RCC 7860 (cell line): ENCODE data around the gene C1orf226.
"Not testable (repeated sequence)": the region's sequence is repeated elsewhere in the genome, so short reads cannot be mapped to it uniquely, and the experiment has no call there.

Experiments used
- DNase-seq: peaks from one replicate; pipeline ENCODE4 v3.0.0-alpha.2; 2015; ENCODE audit warnings: low spot score
- FAIRE-seq: peaks from 2 replicates; lab custom pipeline; 2012; peaks lifted over from hg19 to GRCh38; lab: Jason Lieb, UNC

C1orf226 gene

GRCh38 chr1:162381383-162381782, at the start of gene C1orf226:
TSS of gene C1orf226 (plus strand) at chr1:162381728. CDS start at chr1:162381902, 174 bp downstream.
- DNase-seq (no peak), FAIRE-seq (no peak)

GRCh38 chr1:162333991-162334390, 47.5 kb upstream of the C1orf226 start:
- DNase-seq (no peak), FAIRE-seq (no peak)

GRCh38 chr1:162335126-162335525, 46.4 kb upstream of the C1orf226 start:
- DNase-seq (no peak), FAIRE-seq (no peak)

GRCh38 chr1:162336621-162337285, 44.8 kb upstream of the C1orf226 start:
- FAIRE-seq: no peak
- DNase-seq: no peak

- FAIRE-seq (no peak), DNase-seq (no peak)
These were observed 39.0 kb upstream of the C1orf226 start for GRCh38 chr1:162342452-162342983.

- FAIRE-seq (no peak), DNase-seq (no peak)
These were observed 38.1 kb upstream of the C1orf226 start for GRCh38 chr1:162343470-162343869.

- no peak for DNase-seq
- no peak for FAIRE-seq
These were observed 34.2 kb upstream of the C1orf226 start for GRCh38 chr1:162347281-162347680.

GRCh38 chr1:162349635-162350330, 31.7 kb upstream of the C1orf226 start:
- no peak for FAIRE-seq

GRCh38 chr1:162351246-162351842, 30.2 kb upstream of the C1orf226 start:
- FAIRE-seq (no peak), DNase-seq (no peak)

More at GRCh38 chr1:162349635-162350330, 31.7 kb upstream of the C1orf226 start:
- peak; percentile 4 for DNase-seq

GRCh38 chr1:162351874-162352273, 29.7 kb upstream of the C1orf226 start:
- not testable (repeated sequence) for FAIRE-seq, DNase-seq

GRCh38 chr1:162353078-162353477, 28.4 kb upstream of the C1orf226 start:
- FAIRE-seq (no peak), DNase-seq (no peak)

- no peak for FAIRE-seq
- no peak for DNase-seq
These were observed 27.8 kb upstream of the C1orf226 start for GRCh38 chr1:162353702-162354101.

- no peak for FAIRE-seq
- peak; percentile 13 for DNase-seq
These were observed 23.8 kb upstream of the C1orf226 start for GRCh38 chr1:162357681-162358266.

- DNase-seq (no peak), FAIRE-seq (no peak)
These were observed 22.6 kb upstream of the C1orf226 start for GRCh38 chr1:162358928-162359327.

- DNase-seq: no peak
- no peak for FAIRE-seq
These were observed 21.8 kb upstream of the C1orf226 start for GRCh38 chr1:162359523-162360236.

GRCh38 chr1:162360237-162360873, 21.2 kb upstream of the C1orf226 start:
- DNase-seq (no peak), FAIRE-seq (no peak)

- FAIRE-seq (no peak), DNase-seq (no peak)
These were observed 20.7 kb upstream of the C1orf226 start for GRCh38 chr1:162360874-162361260.

GRCh38 chr1:162361349-162361748, 20.2 kb upstream of the C1orf226 start:
- FAIRE-seq: no peak
- DNase-seq: no peak

- DNase-seq: no peak
- no peak for FAIRE-seq
These were observed 17.7 kb upstream of the C1orf226 start for GRCh38 chr1:162363823-162364222.

GRCh38 chr1:162364498-162364897, 17.0 kb upstream of the C1orf226 start:
- no peak for DNase-seq
- no peak for FAIRE-seq
